ENCODE data around the gene NRG3.

- TF ChIP-seq CTCF (IDR thresholded peaks at IDR 0.05) (no peak), EP300 (IDR thresholded peaks at IDR 0.05) (no peak), POLR2A (IDR thresholded peaks at IDR 0.05) (no peak)
Observed at GRCh38 chr10:82574081-82574480, 699.1 kb downstream of the NRG3 start.

Measured in ovary (tissue), 3 donors.